B cell (primary cell): Measurements from ENCODE around the gene MUC12.

ENCODE experiments used
- CTCF ChIP-seq: fragments of 200-600 bp; IDR thresholded peaks from one replicate; pipeline ENCODE4 v1.8.0; 2022; ENCODE audit warnings: antibody characterized with exemption, mild to moderate bottlenecking
- EZH2 ChIP-seq: IDR thresholded peaks from 2 replicates; pipeline ENCODE4 v1.6.1; 2012; ENCODE audit warnings: borderline replicate concordance, low read depth, mild to moderate bottlenecking, moderate library complexity, low read length; ENCODE audit not compliant: insufficient read depth, poor library complexity, severe bottlenecking

GRCh38 chr7:100972002-100972347, 2.6 kb downstream of the MUC12 start:
- no peak for TF ChIP-seq EZH2
- no peak for TF ChIP-seq CTCF
